Measurements from ENCODE around the gene CEP85.

Gene CEP85, protein sequence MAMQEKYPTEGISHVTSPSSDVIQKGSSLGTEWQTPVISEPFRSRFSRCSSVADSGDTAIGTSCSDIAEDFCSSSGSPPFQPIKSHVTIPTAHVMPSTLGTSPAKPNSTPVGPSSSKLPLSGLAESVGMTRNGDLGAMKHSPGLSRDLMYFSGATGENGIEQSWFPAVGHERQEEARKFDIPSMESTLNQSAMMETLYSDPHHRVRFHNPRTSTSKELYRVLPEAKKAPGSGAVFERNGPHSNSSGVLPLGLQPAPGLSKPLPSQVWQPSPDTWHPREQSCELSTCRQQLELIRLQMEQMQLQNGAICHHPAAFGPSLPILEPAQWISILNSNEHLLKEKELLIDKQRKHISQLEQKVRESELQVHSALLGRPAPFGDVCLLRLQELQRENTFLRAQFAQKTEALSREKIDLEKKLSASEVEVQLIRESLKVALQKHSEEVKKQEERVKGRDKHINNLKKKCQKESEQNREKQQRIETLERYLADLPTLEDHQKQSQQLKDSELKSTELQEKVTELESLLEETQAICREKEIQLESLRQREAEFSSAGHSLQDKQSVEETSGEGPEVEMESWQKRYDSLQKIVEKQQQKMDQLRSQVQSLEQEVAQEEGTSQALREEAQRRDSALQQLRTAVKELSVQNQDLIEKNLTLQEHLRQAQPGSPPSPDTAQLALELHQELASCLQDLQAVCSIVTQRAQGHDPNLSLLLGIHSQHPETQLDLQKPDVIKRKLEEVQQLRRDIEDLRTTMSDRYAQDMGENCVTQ

DNA sequence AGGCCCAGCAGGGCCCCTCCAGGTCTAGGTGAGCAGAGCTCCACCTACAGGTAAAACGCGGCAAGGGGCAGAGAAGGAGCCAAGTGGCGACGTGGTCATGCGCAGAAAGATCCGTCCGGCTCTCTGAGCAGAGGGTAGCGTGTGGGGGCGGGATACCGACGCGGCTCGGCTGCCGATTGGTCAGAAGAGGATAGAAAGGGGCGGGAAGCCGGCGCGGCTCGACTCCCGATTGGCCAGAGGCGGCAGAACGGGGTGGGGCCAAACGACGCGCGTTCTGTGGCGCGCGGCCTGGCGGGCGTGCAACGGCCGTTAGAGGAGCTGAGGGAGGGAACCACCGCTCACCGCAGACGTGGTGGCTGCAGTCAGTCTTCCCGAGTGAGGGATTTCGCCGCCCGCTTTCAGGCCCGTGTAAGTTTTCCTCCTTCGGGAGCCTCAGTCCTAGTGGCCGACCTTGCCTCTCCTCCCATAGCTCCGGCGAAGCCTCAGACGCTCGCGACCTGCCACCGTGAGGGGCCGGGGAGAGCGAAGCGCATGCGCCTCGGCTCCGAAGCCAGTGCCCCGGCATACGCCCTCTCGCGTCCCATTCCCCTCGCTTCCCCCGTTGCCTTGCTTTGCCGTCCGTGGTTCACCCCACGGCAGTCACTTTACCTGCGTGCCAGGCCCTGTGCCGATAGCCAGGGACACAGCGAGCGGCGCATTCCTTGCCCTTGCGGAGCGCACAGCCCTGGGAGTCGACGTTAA lies at the start of gene CEP85:
CEP85 (plus strand) TSS at position 298 of the 741 bp plus-strand sequence. CDS start 5,584 bp downstream, outside the sequence.
- peak; percentile 96 to 98 for DNase-seq (ENCODE audit: low read depth in 2 of 2)

- DNase-seq (ENCODE audit: low read depth in 2 of 2) = no peak
Measured at GRCh38 chr1:26184883-26185282, 49.1 kb upstream of the CEP85 start.

DNA sequence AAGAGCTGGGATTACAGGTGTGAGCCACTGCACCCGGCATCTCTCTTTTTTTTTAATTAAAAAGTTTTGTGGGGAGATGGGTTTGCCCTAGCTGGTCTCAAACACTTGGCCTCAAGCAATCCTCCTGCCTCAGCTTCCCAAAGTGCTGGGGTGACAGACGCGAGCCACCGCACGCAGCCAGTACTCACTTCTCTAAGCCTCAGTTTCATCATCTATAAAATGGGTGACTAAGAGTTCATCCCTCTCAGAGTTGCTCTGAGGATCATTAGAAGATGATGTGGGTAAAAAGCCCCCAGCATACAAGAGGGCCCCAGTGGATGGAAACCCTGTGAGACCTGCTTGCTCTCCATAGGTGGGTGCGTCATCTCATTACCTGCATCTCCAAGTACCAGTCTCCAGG lies 46.1 kb upstream of the CEP85 start:
- no peak for DNase-seq (ENCODE audit: low read depth in 2 of 2)

GRCh38 chr1:26188477-26188876 lies 45.5 kb upstream of the CEP85 start:
- no peak for DNase-seq (ENCODE audit: low read depth in 2 of 2)

DNA sequence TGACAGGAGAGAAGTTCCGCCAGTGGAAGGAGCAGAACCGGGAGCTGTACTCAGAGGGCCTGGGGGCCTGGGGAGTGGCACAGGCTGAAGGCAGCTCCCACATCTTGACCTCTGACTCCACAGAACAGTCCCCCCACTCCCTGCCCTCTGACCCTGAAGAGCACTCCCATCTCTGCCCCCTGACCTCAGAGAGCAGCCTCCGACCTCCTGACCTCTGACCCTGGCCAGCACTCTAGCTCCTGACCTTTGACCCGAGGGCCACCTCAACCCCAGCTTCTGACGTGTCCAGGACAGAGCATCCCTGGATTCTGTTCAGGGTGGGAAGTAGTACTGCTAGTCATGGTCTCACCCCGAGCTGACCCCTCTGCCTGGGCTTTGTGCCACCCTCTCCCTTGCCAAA lies 44.7 kb upstream of the CEP85 start:
- no peak for DNase-seq (ENCODE audit: low read depth in 2 of 2)

GRCh38 chr1:26189751-26190275 lies 44.2 kb upstream of the CEP85 start:
- no peak for DNase-seq (ENCODE audit: low read depth in 2 of 2)

DNA sequence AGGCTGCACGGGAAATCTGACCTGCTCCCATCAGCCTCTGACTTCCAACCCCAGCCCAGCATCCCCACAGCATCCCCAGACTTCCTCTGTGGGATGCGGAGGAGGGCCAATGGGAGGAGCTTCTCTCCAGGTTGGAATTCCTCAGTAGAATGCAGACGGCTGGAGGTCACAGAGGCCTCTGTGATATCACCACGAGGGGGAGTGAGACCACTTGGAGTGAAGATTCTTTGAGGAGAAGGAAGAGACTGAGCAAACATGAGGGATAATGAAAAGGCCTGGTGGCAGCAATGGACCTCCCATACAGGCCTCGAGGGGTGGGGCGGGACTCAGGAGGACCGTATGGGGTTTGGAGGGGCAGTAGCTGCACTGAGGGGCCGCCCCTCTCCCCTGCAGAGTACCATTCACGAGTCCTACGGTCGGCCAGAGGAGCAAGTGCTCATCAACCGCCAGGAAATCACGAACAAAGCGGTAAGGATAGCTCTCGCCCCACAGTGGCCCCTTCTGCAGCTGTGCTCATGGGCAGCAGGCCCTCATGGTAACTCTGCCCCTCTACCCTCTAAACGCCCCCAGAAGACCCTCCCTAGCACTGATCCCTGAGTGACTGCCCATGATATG lies 43.5 kb upstream of the CEP85 start, which contains the start of gene CATSPER4:
CATSPER4 (plus strand) TSS at position 230 of the 615 bp plus-strand sequence; CDS start at position 256, 26 bp downstream.
- no peak for DNase-seq (ENCODE audit: low read depth in 2 of 2)

GRCh38 chr1:26191739-26192138 lies 42.3 kb upstream of the CEP85 start:
- DNase-seq (ENCODE audit: low read depth in 2 of 2) = no peak

DNA sequence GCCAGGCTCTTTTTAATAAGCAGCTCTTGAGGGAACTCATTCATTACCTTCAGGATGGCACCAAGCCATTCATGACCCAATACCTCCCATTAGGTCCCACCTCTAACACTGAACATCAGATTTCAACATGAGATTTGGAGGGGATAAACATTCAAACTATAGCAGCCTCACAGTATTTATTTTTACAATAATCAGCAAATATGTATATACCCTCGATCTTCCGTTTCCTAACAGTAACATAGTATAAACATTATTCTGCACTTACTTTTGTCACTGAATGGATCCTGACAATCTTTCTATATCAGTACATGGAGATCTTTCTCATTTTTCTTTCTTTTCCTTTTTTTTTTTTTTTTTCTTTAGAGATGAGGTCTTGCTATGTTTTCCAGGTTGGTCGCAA lies 38.2 kb upstream of the CEP85 start:
- DNase-seq (ENCODE audit: low read depth in 2 of 2) = no peak

DNA sequence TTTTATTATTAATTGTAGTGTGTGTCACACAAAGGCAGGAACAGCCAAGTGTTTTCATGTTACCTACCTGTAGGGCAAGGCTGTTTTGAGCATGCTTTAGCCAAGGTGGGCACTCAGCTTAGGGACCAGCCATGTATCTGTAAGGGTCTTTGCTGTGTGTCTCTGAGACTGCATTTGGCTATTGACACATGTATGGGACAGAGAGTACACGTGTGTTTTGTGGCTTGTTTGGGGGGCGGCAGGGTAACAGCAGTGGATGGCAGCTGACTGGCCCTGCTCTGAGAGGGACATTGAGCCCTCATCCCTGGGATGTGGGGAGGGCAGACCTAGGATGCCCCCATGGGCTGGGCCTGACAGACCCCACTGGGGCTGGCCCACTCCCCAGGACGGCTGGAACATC lies 36.7 kb upstream of the CEP85 start:
- no peak for DNase-seq (ENCODE audit: low read depth in 2 of 2)

- no peak for DNase-seq (ENCODE audit: low read depth in 2 of 2)
Measured at GRCh38 chr1:26197813-26198212, 36.2 kb upstream of the CEP85 start.

DNA sequence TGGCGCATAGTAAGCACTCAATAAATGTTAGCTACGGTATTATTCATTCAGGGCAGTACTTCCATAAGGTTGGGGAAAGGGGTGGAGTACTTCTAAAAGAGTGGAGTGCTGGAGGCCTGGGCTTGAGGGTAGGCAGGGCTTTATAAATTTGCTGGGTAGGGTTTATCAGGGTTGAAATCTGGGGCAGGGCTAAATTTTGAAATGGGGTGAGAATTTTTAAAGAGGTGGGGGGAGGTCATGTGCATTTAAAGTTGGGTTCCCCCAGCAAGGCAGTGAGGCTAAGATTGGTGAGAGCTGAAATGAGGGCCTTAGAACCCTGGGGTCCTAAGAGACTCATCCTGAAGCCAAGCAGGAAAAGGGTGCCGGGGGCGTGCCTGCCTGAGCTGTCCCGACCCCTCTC lies 33.6 kb upstream of the CEP85 start:
- no peak for DNase-seq (ENCODE audit: low read depth in 2 of 2)

GRCh38 chr1:26203642-26204318 lies 30.2 kb upstream of the CEP85 start:
- no peak for DNase-seq (ENCODE audit: low read depth in 2 of 2)

DNA sequence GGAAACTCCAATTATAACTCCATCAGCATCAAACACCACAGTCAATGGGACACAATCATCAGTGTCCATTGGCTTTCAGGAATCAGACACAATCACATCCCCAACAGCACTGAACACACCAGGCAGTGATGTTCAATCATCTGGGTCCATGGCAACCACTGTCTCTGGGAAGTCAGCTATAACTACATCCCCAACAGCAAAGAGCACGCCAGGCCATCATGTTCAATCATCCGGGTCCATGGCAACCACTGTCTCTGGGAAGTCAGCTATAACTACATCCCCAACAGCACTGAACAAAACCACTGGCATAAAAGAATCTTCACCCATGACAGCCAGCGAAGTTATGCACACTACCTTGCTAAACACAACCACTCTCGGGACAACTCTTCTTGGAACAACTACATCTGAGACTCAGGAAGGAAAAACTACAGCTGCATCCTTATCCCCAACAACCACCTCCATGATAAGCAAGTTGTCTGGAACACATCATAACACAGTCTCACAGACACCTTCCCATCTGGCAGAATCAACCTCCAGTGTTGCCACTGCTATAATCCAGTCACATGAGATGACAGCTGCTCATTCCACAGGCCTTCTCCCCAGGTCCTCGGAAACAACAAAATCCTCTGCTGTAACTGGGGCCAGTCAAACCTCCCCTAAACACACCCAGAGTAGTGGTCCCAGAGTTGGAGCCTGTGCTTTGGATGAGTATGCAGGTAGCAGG lies 23.7 kb upstream of the CEP85 start:
- no peak for DNase-seq (ENCODE audit: low read depth in 2 of 2)

GRCh38 chr1:26212726-26213125 lies 21.3 kb upstream of the CEP85 start:
- DNase-seq (ENCODE audit: low read depth in 2 of 2) = no peak

GRCh38 chr1:26213335-26213905 lies 20.6 kb upstream of the CEP85 start:
- DNase-seq (ENCODE audit: low read depth in 2 of 2) = no peak

DNA sequence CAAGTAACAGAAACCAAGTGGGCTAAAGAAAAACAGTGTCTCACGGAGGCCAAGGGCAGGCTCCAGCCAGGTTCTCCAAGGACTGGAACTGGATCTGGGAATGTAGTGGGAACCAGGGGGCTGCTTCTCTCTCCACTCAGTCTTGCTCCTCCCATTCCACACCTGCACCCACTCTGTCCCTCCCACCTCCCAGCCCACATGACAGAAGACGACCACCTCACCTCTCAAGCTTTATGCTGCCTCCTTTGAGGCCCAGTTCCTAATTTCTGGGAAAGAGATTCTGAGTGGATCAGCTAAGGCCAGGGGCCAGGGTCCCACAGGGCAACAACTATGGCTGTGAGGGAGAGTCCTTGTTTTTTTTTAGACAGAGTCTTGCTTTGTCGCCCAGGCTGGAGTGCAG lies 18.8 kb upstream of the CEP85 start:
- no peak for DNase-seq (ENCODE audit: low read depth in 2 of 2)

DNA sequence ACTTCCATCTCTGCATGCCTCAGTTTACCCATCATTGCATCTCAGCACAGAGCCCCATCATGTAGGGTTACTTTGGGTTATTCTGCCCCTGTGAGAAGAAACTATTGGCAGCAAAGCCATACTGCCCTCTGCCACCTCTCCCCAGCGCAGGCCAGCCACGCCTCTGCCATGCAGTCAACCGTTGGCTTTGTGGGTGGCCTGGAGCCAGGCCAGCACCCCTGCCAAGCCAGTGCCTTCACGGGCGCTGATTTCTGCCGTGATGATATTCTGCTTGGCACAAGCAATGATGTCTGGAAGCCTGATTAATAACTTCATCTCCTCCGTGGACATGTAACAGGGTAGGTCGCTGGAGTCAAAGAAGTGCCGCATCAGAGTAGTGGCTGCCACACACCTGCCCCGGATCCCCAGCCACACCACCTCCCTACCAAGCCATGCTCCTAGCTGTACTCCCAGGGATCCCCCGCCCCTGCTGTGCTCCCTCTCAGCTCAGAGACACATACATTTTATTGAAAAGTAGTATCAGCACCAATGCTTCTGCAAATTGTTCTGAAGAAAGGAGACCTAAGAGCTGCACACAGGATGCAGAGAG lies 15.0 kb upstream of the CEP85 start:
- no peak for DNase-seq (ENCODE audit: low read depth in 2 of 2)

DNA sequence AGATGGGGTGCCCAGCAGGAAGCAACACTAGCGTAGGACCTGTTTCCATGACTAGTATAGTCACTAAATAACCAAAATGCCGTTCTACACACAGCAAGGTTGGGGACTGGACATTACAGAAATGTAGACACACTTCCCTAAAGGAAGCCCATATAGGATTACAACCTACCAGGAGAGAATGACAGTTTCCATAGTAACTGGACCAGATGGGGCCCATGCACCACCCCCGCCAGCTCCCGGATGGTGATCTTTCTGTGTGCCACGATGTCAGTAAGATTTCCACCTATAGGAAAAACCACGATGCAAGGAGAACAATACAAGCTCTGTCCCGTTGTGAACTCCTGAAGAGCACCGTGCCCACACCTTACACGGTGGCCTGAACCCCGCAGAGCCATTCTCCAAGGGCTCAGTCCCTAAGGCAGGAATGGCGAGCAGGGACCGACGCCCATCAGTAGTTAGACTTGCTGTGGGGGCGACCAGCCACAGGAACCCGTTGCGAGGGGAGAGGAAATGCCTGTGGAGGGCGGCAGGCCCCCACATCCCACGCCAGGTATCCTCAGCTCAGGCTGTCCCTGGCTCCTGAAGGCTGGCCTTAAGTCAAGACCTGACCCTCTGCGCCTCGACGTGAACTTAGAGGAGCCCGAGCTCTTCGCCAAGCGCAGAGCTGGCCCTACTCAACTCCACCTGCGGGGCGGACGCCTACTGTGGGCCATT lies 13.6 kb upstream of the CEP85 start:
- no peak for DNase-seq (ENCODE audit: low read depth in 2 of 2)
